ENCODE data around the gene ZNF346. TPM values are rescaled to one million over a fixed set of nuclear protein-coding genes. Genes with fewer than 3 reads are reported as not detected.

The ZNF346 gene
- total RNA-seq, 1 experiment from 2014 or later: 18.4 TPM

DNA sequence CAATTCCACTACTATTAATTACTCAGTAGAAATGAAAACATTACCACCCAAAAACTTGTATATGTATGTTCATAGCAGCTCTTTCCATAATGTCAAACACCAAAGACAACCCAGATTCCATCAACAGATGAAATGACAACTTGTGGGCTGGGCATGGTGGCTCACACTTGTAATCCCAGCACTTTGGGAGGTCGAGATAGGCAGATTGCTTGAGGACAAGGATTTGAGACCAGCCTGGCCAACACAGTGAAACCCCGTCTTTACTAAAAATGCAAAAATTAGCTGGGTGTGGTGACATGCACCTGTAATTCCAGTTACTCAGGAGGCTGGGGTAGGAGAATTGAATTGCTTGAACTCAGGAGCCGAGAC lies 27.4 kb upstream of the ZNF346 start:
- POLR2A ChIA-PET: no interaction called here
- CTCF ChIA-PET: interaction anchor here (0.6 kb wide), 1 partner anchor 117 kb away, joined by 4 read pairs; no protein-coding TSS in a partner anchor
- no peaks in the 10 kb centered on the region for H3K27me3 Mint-ChIP-seq (ENCODE audit: low read depth)

DNA sequence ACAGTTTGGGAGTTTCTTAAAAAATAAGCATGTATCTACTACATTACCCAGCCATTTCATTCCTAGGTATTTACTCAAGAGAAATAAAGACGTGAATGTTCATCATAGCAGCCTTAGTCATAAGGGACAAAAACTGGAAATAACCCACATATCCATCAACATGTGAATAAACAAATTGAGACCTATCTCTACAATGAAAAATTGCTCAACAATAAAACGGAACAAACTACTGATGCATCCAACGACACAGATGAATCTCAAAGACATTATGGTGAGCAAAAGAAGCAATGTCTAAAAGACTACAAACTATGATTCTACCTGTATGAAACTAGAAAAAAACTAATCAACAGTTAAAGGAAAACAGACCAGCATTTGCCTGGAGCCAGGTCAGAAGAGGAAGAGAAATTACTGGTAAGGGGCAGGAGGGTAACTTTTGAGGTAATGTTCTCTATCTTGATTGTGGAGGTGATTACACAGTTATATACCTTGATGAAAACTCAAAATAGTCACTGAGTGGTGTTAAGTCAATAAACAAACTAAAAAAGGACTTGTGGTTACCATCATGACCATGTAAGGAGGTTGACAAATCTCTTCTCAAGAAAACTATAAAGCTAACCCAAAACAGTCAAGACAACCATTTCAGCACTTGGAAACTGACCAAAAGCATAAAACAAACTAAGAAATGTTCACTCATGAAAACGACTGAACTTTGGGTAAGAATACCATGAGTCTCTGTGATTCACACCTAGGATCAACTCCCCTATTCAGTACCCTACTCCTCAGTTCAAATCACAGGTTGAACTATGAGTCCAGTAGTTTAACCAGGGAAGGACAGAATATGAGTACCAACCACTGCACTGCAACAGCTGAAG lies 26.4 kb upstream of the ZNF346 start:
- no peak for ATAC-seq
- H3K4me1 Mint-ChIP-seq: peaks cover 7% of the 10 kb centered on the region
- CTCF ChIA-PET: interaction anchor here (1.0 kb wide), 1 partner anchor 26 kb away, joined by 4 read pairs; the partner anchor contains the start of gene ZNF346

More for the DNA sequence above, 27.4 kb upstream of the ZNF346 start:
- TF ChIP-seq SMAD3 (CRISPR knock-in tag; IDR thresholded peaks at IDR 0.05; ENCODE audit: borderline replicate concordance): no peak
- DNase-seq (ENCODE audit: low spot score) (no peak), ATAC-seq (no peak)
- Mint-ChIP-seq H3K27ac (no peak overlapping the region), H3K4me3 (no peak overlapping the region), H3K36me3 (peaks cover 39% of the 10 kb centered on the region), H3K4me1 (peaks cover 7% of the 10 kb centered on the region), H3K9me3 (peaks cover 27% of the 10 kb centered on the region)

More for the DNA sequence above, 26.4 kb upstream of the ZNF346 start:
- POLR2A ChIA-PET: no interaction called here
- Mint-ChIP-seq H3K27ac (peak overlapping the region; percentile 66), H3K27me3 (ENCODE audit: low read depth) (no peaks in the 10 kb centered on the region), H3K4me3 (no peak overlapping the region), H3K9me3 (peaks cover 27% of the 10 kb centered on the region), H3K36me3 (peaks cover 42% of the 10 kb centered on the region)
- no peak for DNase-seq (ENCODE audit: low spot score)
- TF ChIP-seq ERG (CRISPR knock-in tag; IDR thresholded peaks at IDR 0.05): no peak
- TF ChIP-seq PRRX2 (CRISPR knock-in tag; IDR thresholded peaks at IDR 0.05): no peak
- no peak for TF ChIP-seq ZBTB21 (CRISPR knock-in tag; IDR thresholded peaks at IDR 0.05; ENCODE audit: borderline replicate concordance)
- no peak for TF ChIP-seq ZNF263 (CRISPR knock-in tag; IDR thresholded peaks at IDR 0.05; ENCODE audit: low read depth)
- TF ChIP-seq AFF4 (CRISPR knock-in tag; IDR thresholded peaks at IDR 0.05; ENCODE audit: borderline replicate concordance): no peak
- TF ChIP-seq, protein P1, sequence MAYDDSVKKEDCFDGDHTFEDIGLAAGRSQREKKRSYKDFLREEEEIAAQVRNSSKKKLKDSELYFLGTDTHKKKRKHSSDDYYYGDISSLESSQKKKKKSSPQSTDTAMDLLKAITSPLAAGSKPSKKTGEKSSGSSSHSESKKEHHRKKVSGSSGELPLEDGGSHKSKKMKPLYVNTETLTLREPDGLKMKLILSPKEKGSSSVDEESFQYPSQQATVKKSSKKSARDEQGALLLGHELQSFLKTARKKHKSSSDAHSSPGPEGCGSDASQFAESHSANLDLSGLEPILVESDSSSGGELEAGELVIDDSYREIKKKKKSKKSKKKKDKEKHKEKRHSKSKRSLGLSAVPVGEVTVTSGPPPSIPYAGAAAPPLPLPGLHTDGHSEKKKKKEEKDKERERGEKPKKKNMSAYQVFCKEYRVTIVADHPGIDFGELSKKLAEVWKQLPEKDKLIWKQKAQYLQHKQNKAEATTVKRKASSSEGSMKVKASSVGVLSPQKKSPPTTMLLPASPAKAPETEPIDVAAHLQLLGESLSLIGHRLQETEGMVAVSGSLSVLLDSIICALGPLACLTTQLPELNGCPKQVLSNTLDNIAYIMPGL (CRISPR knock-in tag; IDR thresholded peaks at IDR 0.05): no peak
- TF ChIP-seq, protein P2, sequence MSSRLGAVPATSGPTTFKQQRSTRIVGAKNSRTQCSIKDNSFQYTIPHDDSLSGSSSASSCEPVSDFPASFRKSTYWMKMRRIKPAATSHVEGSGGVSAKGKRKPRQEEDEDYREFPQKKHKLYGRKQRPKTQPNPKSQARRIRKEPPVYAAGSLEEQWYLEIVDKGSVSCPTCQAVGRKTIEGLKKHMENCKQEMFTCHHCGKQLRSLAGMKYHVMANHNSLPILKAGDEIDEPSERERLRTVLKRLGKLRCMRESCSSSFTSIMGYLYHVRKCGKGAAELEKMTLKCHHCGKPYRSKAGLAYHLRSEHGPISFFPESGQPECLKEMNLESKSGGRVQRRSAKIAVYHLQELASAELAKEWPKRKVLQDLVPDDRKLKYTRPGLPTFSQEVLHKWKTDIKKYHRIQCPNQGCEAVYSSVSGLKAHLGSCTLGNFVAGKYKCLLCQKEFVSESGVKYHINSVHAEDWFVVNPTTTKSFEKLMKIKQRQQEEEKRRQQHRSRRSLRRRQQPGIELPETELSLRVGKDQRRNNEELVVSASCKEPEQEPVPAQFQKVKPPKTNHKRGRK (CRISPR knock-in tag; IDR thresholded peaks at IDR 0.05; ENCODE audit: borderline replicate concordance): no peak
- TF ChIP-seq, protein P3, sequence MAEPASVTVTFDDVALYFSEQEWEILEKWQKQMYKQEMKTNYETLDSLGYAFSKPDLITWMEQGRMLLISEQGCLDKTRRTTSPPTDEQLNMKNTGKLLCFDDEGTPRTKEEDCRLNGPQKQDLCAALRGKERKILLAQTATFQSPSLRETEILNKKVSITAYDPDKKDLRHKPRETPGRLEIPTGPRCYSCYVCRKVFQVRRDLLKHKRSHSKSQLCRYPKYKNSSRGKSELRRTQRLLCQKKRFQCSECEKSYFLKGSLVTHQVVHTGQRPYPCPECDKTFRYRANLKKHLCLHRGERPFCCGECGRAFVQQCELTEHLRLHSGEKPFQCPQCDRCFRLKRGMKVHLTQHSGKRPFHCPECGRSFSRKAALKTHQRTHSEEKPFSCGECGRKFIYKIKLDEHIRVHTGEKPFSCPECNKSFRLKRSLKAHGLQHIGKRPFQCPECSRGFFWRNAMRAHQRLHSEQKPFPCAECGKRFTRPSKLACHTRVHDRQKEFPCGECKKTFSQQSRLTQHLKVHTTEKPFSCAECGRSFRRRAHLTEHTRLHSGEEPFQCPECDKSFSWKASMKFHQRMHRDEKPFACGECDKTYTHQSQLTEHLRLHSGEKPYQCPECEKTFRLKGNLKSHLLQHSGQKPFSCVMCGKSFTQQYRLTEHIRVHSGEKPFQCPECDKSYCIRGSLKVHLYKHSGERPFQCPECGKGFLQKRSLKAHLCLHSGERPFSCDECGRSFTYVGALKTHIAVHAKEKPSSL (CRISPR knock-in tag; conservative IDR thresholded peaks at IDR 0.05): no peak
- TF ChIP-seq ETV6 (CRISPR knock-in tag; IDR thresholded peaks at IDR 0.05): no peak
- TF ChIP-seq ZNF671 (CRISPR knock-in tag; IDR thresholded peaks at IDR 0.05): no peak
- no peak for TF ChIP-seq NR1H2 (CRISPR knock-in tag; IDR thresholded peaks at IDR 0.05)
- no peak for TF ChIP-seq NR3C1 (CRISPR knock-in tag; conservative IDR thresholded peaks at IDR 0.05; ENCODE audit: low read depth)
- no peak for TF ChIP-seq KAT7 (CRISPR knock-in tag; IDR thresholded peaks at IDR 0.05; ENCODE audit: borderline replicate concordance)
- TF ChIP-seq SP1 (CRISPR knock-in tag; conservative IDR thresholded peaks at IDR 0.05): no peak
- no peak for TF ChIP-seq ZNF423 (CRISPR knock-in tag; IDR thresholded peaks at IDR 0.05)

Data from WTC11 (cell line).